ENCODE results near the gene FZD10. TPM values are rescaled to one million over a fixed set of nuclear protein-coding genes. Genes with fewer than 3 reads are reported as not detected.

FZD10 gene
- total RNA-seq, 1 donor from 2014 or later, result 5.9 TPM

DNA sequence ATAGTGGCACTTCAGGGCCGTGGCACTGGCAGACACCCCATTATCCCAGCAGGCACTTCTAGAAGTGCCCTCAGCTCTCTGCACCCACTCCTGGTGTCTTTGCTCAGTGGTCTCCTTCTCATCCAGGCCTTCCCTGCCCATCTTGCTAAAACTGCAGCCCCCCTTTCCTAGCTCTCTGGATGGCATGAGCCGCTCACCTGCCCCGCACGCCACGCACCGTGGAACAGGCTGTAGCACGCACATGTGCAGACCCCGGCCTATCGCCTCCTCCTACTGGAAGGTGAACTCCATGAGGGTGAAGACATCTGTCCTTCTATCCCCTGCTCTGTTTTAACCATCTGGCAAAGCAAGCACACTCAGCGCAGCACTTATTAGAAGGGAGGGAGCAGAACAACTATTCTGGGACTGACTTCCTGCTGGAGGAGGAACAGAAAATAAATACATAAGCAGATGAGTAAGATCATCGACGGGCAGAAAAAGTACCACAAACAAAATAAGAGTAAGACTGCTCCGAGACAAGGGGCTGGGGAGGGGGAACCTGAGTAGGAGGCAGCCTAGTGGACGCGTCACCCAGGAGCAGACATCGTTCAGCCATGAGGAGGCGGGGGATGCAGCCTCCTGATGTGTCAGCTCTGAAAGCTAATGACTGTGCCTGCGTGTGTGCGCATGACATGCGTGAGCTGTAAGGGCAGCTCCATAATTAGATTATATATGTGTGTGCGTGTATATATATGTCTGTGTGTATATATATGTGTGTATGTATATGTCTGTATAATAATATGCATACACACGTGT is 7.8 kb upstream of the FZD10 start:
- no peak for DNase-seq (ENCODE audit: low spot score)

DNA sequence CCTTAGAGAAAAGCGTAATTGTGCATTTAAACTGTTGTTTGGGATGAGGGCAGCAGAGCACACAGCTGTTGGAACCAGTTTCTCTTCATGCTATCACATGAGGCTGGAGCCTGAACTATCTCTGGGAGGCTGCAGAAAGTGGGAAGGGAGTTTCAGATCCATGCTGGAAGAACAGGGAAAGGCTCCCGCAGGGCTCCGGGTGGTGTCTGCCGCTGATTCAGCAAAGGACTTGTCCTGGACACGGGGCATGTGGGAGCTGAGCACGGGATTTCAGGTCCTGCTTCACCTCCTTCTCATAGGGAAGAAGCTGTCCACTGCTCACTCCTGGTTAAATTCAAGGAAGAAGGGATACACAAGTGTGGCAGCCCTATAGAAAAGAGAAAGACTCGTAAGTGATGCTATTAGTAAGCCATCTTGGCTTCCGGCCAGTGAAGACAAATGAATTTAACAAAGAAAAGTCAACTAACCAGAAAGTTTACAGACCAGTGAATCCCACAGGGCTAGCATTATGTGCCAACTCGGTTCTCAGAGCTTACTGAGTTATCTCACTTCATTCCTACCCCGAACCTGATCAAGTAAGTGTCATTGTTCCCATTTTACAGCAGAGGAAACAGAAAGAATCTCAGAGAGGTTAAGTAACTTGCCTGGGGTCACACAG is 6.7 kb upstream of the FZD10 start:
- no peak for DNase-seq (ENCODE audit: low spot score)

DNA sequence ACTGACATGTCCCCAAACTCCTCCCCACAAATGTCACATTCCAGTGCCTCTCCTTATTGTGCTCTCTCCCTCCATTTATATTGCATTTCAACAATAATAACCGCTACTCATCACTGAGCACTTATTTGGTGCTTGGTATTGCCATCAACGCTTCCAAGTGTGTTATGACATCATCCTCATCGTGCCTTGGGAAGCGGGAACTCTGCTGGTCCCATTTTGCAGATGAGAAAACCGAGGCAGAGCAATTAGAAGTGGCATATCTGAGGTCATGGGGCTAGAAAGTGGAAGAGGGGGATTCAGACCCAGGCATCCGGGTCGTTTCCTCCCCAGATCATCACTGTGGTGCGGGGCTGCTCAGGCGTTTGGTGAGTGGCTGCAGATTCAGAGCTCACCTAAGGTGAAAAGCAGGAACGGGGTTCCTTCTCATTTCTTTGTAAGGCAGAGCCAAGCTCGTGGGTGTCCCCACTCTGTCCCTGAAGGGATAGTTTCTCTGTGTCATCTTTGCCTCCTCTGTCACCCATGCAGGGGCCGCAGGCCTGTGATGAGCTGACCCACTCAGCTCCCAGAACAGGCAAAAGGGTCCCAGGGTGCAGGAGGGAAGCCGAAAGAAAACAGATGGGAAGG is 5.5 kb upstream of the FZD10 start:
- DNase-seq (ENCODE audit: low spot score), result no peak

DNA sequence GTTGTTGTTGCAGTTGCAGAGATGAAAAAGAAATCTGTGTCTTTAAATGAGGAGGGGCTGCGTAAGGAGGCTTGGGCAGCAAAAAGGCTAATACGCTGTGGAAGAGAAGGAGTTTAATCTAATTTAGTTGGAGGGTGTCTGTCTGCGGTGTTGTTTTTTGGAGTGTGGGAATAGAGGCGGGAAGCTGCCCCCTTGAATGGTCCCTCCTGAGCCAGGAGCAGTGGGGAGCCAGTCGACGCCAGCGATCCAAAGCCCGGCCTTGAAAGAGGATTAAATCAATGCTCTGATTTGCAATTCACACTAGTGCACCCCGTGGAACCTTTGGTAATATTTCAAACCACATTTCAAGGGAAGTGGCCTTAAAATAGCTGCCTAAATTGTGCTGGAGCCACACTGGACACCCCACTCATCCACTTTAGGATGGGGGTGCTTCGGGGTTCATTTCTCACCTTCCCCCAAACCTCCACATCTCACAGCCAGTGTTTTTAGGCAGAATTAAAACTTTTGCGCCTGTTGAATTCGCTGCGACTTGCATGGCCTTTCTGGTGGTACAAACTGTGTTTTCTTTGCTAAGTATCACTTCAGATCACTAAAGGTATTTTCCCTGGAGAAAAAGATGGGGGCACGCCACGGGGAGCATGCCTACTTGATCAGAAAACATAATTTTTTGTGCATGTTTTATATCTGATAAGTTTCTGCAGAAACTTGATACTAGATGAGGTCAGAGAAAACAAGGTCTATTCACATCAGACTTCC is 4.1 kb upstream of the FZD10 start:
- DNase-seq (ENCODE audit: low spot score), result no peak

DNA sequence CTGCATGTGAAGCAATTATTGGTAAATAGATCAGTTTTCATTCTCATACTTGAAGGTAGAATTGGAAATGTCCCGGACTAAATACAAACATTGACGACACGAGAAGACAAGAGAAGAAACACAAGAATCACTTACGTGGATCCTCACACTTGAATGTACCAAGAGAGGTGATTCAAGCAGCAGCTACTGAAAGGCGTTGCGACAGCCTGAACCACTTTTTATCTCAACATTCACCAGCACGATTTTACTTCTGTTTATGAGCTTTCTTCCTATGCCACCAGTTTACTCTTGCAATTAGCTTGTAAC is 3.6 kb upstream of the FZD10 start:
- DNase-seq (ENCODE audit: low spot score), result no peak

DNA sequence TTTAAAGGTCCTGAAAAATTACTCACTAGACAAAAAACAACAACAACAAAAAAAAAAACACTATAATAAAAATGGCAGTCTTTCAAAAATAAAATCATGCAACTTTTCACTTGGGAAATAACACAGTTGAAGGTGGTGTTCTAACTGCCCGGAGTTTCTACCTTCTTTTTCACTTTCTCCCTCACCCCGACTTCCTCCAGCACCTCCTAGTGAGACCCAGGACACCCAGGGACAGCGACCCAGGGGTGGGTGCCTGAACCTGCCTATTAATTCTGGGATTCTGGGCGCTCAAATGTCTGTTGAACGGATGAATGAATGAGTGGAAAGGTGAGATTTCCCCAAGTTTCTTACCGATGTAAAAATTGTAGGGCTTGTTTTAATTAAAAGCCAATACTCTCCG is 2.0 kb upstream of the FZD10 start:
- no peak for DNase-seq (ENCODE audit: low spot score)

DNA sequence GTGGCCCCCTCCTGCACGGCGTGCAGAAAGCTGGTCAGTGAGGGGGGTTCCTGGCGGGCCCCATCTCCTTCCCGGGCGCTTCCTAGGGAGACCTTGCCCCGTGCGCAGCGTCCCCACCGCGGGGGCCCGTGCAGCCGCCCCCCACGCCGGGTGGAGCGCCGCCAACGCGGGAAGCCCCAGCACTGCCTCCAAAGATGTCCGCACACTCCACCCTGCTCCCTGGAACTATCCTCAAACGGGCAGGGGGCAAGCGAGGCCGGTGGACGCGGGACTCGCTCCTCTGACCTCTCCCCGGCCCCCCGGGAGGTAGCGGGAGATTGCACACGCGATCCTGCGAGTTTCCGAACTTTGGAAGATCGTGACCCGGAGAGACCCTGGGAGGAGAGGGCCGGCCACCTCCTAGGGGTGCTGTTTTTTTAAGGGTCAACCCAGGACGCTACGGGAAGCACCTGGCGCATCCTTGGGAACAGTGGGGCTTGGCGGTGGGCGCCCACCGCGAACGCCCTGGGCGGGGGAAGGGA is 1.5 kb upstream of the FZD10 start:
- DNase-seq (ENCODE audit: low spot score), result no peak

DNA sequence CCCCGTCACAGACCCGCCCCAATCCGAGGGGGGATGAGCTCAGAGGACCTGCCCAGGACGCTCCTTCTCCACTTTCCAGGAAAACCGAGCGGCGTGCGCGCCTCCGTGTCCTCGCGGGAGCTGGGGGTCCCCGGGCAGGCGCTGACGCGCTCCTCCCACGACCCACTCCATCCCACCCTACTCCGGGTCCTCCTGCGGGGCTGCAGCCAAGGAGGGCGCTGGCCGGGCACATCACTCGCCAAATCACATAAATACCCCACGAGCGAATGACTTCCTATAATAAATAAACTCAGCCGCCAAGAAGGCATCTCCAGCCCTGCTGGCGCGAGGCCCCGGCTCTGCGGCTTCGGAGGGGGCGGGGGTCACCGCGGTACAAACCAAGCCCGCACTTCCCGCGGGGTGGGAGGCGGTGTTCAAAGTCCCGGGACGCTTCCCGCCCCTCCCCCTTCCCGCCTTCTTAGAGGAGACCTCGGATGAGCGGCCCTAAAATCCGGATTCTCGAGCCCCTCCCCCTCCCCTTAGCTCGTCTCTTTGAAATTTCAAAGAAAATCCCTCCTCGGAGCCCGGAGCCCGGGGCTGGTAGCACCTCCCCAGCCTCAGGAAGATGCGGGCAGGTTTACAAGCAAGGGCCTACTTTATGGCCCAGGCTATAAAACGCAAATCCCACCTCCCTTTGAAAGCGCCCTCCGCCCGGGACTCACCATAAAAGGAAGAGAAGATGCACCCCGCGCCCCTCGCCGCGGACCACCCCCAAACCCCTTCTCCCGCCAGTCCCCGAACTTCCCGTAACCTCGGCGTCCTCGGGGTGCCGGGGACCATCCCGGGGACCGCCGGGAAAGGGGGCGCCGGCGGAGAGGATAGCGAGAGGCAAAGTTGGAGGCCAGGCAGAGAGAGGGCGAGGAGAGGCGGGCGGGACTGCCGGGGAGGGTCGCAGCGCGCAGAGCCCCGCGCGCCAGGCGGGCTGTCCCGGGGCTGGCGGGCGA is 712 bp upstream of the FZD10 start:
- peak; percentile 72 for DNase-seq (ENCODE audit: low spot score)

DNA sequence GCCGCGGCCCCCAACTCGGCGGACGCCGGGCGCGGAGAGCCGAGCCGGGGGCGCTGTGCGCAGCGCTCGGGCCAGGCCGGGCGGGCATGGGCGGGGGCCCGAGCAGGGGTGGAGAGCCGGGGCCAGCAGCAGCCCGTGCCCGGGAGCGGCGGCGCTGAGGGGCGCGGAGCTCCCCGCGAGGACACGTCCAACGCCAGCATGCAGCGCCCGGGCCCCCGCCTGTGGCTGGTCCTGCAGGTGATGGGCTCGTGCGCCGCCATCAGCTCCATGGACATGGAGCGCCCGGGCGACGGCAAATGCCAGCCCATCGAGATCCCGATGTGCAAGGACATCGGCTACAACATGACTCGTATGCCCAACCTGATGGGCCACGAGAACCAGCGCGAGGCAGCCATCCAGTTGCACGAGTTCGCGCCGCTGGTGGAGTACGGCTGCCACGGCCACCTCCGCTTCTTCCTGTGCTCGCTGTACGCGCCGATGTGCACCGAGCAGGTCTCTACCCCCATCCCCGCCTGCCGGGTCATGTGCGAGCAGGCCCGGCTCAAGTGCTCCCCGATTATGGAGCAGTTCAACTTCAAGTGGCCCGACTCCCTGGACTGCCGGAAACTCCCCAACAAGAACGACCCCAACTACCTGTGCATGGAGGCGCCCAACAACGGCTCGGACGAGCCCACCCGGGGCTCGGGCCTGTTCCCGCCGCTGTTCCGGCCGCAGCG is 639 bp downstream of the FZD10 start:
- DNase-seq (ENCODE audit: low spot score), result no peak

DNA sequence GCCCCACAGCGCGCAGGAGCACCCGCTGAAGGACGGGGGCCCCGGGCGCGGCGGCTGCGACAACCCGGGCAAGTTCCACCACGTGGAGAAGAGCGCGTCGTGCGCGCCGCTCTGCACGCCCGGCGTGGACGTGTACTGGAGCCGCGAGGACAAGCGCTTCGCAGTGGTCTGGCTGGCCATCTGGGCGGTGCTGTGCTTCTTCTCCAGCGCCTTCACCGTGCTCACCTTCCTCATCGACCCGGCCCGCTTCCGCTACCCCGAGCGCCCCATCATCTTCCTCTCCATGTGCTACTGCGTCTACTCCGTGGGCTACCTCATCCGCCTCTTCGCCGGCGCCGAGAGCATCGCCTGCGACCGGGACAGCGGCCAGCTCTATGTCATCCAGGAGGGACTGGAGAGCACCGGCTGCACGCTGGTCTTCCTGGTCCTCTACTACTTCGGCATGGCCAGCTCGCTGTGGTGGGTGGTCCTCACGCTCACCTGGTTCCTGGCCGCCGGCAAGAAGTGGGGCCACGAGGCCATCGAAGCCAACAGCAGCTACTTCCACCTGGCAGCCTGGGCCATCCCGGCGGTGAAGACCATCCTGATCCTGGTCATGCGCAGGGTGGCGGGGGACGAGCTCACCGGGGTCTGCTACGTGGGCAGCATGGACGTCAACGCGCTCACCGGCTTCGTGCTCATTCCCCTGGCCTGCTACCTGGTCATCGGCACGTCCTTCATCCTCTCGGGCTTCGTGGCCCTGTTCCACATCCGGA is 1.4 kb downstream of the FZD10 start:
- DNase-seq (ENCODE audit: low spot score), result no peak

DNA sequence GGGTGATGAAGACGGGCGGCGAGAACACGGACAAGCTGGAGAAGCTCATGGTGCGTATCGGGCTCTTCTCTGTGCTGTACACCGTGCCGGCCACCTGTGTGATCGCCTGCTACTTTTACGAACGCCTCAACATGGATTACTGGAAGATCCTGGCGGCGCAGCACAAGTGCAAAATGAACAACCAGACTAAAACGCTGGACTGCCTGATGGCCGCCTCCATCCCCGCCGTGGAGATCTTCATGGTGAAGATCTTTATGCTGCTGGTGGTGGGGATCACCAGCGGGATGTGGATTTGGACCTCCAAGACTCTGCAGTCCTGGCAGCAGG is 1.9 kb downstream of the FZD10 start:
- no peak for DNase-seq (ENCODE audit: low spot score)

DNA sequence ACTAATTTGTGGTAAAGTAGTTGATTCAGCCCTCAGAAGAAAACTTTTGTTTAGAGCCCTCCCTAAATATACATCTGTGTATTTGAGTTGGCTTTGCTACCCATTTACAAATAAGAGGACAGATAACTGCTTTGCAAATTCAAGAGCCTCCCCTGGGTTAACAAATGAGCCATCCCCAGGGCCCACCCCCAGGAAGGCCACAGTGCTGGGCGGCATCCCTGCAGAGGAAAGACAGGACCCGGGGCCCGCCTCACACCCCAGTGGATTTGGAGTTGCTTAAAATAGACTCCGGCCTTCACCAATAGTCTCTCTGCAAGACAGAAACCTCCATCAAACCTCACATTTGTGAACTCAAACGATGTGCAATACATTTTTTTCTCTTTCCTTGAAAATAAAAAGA is 2.7 kb downstream of the FZD10 start:
- DNase-seq (ENCODE audit: low spot score), result no peak

DNA sequence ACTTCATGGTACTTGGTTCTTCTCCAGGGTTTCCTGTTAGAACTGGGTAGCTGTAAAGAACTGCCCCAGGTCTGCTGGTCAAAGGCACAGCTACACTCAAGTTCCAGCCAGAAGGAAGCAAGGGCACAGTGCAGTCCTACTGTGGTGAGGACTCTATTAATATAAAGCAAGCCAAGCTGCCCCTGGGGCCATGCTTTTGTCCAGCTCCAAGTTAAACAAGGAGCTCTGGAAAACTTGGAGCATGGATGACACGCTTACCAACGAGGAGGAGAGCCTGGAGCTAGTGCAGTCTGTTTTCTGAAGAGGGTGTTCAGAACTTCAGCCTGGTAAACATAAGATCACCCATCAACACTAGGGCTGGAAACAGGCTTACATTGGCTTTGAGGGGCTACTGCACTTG is 4.0 kb downstream of the FZD10 start:
- DNase-seq (ENCODE audit: low spot score), result no peak

DNA sequence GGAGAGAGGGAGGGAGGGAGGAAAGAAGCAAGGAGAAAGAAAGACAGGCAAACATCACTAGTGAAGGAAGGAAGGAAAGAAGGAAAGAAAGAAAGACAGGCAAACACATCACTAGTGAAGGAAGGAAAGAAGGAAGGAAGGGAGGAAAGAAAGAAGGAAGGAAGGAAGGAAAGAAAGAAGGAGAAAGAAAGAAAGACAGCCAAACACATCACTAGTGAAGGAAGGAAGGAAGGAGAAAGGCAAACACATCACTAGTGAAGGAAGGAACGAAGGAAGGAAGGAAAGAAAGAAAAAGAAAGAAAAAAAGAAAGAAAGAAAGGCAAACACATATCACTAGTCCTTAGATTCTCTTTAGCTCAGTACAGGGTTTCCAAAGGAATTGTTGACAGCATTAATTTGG is 5.3 kb downstream of the FZD10 start:
- no peak for DNase-seq (ENCODE audit: low spot score)

DNA sequence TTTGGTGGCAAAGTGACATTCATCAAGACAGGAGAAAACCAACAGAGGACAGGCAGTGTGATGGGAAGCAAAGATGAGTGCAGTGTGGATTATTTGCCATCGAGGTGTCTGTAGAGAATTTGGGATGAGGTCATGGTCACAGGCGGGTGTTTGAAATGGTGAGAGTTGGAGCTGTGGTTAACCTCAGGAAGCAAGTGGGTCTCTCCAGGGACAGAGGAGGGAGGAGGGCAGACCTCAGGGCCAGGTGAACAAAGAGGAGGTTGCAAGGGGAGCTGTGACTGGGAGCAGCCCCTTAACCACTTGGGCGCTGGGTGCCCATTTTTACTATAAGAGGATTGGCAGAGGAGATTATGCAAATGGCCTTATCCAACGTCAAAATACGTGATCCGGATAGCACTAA is 7.0 kb downstream of the FZD10 start:
- DNase-seq (ENCODE audit: low spot score), result no peak

DNA sequence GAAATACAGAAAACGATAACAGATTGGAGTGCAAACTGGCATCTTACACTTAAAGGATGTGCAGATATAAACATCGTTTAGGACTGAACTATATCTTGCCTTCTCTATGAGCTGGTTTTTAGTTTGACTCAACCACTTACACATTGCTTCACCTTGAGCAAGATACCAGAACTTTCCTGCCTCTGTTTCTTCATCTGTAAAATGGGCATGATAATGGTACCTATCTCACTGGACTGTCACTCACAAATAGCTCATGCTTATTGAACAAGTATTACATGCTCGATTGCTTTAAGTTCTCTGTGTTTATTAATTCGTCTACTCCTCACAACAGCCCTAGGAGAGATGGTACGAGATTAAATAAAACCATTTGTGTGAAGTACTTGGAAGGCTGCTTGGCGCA is 7.7 kb downstream of the FZD10 start:
- no peak for DNase-seq (ENCODE audit: low spot score)

DNA sequence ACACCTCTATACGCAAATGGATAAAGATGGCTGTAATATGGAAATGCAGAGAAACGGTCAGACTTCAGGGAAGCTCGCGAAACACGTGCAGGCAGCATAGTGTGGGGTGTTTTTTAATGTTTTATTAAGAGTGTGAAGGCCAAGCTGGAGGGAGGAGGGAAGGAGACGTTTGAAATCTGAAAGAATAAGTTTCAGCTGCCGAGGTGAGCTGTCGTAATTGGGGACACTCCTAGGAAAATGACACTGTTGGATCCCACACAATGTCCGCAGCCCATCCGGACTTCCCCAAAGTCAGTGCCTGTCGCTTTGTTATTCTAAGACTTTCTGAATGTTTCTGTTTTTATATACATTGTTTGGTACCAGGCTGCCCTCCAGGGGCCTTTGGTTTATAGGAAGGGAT is 8.3 kb downstream of the FZD10 start:
- DNase-seq (ENCODE audit: low spot score), result no peak

DNA sequence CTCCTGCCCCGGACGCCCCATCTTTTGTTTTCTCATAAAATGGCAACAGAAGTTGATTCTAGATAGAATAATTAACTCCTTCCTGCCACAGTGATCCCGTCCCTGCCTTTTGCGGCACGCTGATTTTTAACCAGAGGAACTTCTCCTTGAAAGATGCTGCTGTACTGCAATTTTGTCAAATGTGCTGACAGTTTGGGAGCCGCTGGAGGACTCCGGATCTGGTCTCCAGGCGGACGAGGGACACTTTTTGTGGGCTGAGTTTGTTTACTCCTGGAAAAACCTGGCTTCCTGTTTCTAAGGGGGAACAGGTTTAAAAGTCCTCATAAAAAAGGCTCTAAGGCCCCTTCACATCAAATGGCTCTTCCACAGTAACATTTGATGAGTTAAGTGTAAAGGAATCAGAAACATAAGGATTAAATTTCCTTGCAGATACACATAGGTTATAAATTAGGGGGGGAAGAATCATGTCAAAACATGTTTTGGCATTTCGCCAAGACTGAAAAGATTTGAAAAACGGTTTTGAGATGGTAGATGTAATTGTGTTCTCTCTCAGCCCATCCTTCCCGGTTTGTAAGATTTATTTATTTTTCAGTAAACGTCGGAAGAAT is 15.5 kb downstream of the FZD10 start:
- no peak for DNase-seq (ENCODE audit: low spot score)

DNA sequence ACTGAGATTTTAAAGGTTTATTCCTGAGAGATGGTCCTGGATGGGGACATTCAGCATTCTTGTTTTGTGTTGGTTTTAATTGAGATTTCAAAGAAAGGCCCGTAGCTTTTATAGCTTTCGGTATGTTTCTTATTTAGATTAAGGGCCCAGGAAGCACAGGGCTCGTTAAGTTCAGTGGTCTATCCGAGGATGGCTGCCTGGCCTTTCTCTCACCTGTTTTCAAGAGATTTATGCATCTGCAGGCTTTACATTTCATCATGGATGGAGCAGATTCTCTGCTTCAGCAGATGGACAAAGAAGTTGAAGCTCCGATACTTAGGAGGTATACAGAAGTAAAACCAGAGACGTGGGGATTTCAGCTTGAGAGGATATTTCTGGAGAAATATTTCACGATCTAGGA is 16.0 kb downstream of the FZD10 start:
- DNase-seq (ENCODE audit: low spot score), result no peak

DNA sequence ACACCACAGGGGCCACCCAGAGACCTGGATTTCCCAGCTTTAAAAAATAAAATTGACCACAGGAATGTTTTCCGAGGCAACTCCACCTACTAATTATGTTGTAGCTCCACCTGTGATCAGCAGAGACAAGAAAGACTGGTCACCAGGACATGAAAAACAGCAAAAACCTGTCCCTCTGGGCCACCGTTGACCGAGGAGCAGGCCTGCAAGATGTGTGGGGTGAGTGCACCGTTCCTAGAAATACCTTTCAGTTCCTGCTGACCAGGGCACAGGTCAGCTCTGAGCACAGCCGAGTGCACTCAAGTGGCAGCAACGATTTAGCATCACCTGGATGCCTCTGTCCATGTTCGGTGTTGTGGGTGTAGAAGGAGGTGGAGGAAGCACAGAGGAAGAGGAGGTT is 16.9 kb downstream of the FZD10 start:
- peak; percentile 60 for DNase-seq (ENCODE audit: low spot score)

Measured in ureter (tissue), 1 donor.